H7 (cell line): Measurements from ENCODE around the gene TENM4. TPM values are rescaled to one million over a fixed set of nuclear protein-coding genes. Genes with fewer than 3 reads are reported as not detected.
A peak's percentile ranks its signal among the peaks of the same experiment; 100 is the strongest.
"Not testable (repeated sequence)": the region's sequence is repeated elsewhere in the genome, so short reads cannot be mapped to it uniquely, and the experiment has no call there.

Source experiments
- DNase-seq: peaks from one replicate; pipeline ENCODE4 v3.0.0; 2012
- H3K27me3 ChIP-seq: 2 replicates; pipeline ENCODE4 v1.6.0; 2011; ENCODE audit warnings: mild to moderate bottlenecking, low read length; ENCODE audit not compliant: control insufficient read depth, insufficient read depth
- H3K36me3 ChIP-seq: replicated peaks from 2 replicates; pipeline ENCODE4 v1.5.1; 2011; ENCODE audit warnings: low read length; ENCODE audit not compliant: control insufficient read depth, insufficient read depth
- H3K4me3 ChIP-seq: 2 replicates; pipeline ENCODE4 v1.5.1; 2011; ENCODE audit warnings: low read depth, mild to moderate bottlenecking, control low read depth, low read length, moderate library complexity; ENCODE audit not compliant: insufficient read depth
- total RNA-seq: library from RNA; depleted of rRNA; stranded (reverse); fragments of >200 nt; shearing (Covaris generic); gene quantifications from 2 replicates; pipeline ENCODE4 v1.2.3, GENCODE V29; 2014

TENM4 gene
- total RNA-seq, 1 experiment from 2014 or later, result 29.6 TPM

DNA sequence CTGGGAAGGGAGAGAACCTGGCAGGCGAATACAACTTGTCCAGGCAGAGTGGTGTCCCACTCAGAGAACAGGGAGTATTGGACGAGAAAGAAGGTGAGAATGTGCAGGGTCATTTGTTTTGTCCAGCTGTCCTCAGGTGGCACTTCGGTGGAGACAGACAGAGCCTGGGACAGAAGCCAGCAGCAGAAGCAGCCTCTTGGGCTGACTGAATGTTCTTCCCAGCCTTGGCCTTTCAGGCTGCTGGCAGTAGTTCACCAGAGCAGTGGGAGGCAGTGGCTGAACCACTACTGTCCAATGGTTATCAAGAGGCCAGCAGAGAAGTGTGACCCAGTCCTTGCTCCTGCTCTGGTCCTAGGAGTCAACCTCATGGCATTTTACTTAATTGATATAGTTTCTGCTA is 535.1 kb downstream of the TENM4 start:
- Histone ChIP-seq H3K27me3 (no peaks in the 10 kb centered on the region), H3K36me3 (no peaks in the 10 kb centered on the region), H3K4me3 (no peak overlapping the region)
- DNase-seq, result no peak

DNA sequence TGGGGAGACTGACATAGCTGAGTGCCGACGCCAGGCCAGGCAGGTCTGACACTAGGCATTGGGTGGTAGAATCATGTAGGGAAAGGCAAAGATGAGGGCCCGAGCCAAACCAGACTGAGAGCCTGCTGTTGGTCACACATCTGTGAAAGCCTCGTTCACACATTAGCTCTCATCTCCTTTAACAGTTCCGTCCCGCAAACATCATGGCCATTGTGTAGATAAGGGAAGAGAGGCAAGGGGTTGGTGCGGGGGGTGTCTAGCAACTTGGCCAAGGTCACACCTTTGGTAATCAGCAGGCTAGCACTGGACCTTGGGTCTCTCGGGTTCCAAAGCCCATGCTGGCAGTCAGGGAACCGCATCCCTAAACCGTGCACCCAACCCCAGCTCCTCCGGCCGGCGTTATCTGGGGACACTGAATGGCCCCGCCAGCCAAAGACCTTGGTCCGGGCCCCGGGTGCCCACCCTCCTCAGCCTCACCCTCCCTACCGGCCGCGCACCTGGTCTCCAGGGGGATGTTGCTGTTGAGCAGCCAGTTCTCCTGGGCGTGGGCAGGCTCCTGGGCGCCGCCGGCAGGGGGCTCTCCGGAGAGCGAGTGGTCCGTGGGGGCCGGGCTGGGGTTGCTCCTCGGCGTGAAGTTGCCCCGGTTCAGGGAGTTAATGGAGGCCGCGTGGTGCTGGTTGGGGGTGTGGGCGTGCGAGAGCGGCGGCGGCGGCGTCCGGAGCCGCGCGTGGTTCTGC is 537.9 kb downstream of the TENM4 start:
- no peaks in the 10 kb centered on the region for H3K36me3 ChIP-seq
- H3K4me3 ChIP-seq, result no peak overlapping the region
- no peaks in the 10 kb centered on the region for H3K27me3 ChIP-seq
- peak; percentile 48 for DNase-seq

DNA sequence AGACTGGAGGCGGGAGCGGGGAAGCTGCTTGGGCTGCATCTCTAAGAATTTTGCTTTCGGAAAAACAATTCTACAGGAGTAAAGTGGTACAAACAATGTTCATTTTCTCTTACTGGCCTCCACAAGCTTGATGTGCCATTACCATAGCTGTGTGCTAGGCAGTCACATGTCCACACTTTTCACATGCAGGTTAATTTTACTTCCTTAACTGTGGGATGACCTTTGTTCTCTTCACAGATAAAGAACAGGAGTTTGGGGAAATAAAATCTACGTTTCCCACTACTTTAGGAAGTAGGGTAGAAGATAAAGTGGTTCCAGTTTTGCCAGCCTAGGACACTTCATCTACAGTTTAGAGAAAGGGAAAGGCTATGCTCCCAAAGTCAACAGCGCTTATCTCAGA is 539.0 kb downstream of the TENM4 start:
- DNase-seq, result no peak
- no peaks in the 10 kb centered on the region for H3K36me3 ChIP-seq
- no peak overlapping the region for H3K4me3 ChIP-seq
- no peaks in the 10 kb centered on the region for H3K27me3 ChIP-seq

DNA sequence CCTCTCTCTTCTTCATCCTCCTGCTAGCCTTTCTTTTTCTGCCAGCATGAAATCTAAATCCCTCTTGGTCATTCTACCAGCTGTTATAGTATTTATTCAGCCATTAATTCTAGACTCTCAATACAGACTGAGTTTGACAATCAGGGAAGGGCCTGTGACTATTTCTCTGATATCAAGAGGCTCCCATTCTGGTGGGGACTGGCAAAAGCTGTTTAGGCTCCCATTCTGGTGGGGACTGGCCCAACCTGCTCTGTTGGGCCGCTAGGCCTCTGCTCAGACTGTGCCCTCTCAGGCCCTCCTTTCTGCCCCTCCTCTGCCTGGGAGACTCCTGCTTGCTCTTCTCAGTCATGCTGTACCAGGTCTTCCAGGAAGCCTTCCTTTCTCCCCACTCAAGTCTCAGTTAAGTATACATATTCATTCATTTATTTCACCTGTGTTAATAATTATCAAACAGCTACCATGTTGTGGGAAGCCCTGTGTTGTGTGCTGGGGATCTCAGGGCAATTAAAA is 542.5 kb downstream of the TENM4 start:
- DNase-seq, result no peak
- no peaks in the 10 kb centered on the region for H3K27me3 ChIP-seq
- H3K4me3 ChIP-seq, result no peak overlapping the region
- no peaks in the 10 kb centered on the region for H3K36me3 ChIP-seq

DNA sequence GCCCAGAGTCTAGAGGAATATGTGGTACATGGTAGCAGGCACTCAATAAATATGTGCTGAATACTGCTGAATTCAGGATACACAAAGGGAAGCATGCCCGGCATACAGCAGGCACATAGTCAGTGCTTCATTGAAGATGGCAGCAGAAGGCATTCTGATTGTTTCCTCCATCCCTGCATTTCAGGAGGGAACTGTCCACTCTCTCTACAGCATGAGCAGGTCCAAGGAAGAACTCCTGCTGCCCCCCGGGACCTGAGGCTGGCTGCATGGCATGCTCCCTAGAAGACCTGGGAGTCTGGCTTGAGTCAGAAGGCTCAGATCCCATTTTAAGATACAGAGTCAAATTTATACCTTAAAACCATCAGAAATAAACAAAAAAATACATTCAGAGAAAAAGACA is 546.8 kb downstream of the TENM4 start:
- no peaks in the 10 kb centered on the region for H3K36me3 ChIP-seq
- no peak for DNase-seq
- no peaks in the 10 kb centered on the region for H3K27me3 ChIP-seq
- H3K4me3 ChIP-seq, result no peak overlapping the region

DNA sequence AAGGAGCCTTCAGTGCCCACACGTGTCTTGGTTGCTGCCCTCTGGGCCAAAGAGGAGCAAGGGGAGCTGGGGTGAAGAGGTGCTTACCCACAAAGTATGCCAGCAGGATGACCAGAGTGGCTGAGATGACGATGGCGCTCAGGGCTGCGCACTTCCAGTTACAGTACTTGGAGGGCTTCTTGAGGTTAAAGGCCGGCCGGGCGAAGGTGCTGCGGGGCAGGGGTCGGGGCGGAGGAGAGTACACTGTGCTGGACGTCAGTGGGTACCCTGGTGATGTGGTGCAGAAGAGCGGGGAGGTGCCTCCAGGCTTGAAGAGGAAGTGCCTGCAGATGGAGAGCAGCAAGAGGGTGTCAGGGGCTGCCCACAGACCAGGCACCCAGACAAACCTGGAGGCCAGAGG is 551.1 kb downstream of the TENM4 start:
- H3K4me3 ChIP-seq, result no peak overlapping the region
- no peaks in the 10 kb centered on the region for H3K27me3 ChIP-seq
- H3K36me3 ChIP-seq, result no peaks in the 10 kb centered on the region
- no peak for DNase-seq

DNA sequence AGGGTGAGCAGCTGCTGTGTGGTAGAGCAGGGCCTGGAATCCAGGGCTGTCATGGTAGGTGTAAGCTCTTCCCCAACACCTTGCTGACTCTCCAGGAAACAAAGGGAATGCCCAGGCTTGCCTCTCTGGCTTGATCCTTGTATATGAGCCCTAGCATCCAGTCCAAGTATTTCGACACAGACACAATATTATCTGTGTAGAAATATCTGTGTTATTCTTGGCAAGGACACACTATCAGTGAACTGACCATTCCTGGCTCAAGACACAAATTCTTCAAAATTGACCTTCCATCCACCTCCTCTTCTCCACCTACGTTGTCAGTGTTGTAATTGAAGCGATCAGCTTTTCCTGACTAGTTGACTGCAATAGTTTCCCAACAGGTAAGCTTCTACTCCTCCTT is 554.2 kb downstream of the TENM4 start:
- Histone ChIP-seq H3K27me3 (no peaks in the 10 kb centered on the region), H3K36me3 (no peaks in the 10 kb centered on the region), H3K4me3 (no peak overlapping the region)
- DNase-seq, result no peak

DNA sequence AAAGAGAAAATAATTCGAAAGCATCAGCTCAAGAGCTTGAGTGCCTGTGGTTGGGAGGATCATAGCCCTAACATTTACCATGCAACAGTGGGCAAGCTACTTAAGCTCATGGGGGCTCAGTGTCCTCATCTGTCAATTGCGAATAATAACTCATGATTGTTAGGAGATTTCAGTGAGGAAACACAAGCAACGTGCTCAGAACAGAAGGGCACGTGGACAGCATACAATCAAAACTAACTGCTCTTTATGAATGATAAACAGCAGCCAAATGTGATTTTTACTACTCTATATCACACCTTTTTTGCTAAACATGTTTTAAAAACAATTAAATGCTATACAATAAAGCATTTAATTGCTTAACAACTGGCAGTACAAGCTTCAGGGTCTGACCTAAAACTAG is 556.1 kb downstream of the TENM4 start:
- no peak overlapping the region for H3K4me3 ChIP-seq
- no peaks in the 10 kb centered on the region for H3K27me3 ChIP-seq
- no peaks in the 10 kb centered on the region for H3K36me3 ChIP-seq
- no peak for DNase-seq

DNA sequence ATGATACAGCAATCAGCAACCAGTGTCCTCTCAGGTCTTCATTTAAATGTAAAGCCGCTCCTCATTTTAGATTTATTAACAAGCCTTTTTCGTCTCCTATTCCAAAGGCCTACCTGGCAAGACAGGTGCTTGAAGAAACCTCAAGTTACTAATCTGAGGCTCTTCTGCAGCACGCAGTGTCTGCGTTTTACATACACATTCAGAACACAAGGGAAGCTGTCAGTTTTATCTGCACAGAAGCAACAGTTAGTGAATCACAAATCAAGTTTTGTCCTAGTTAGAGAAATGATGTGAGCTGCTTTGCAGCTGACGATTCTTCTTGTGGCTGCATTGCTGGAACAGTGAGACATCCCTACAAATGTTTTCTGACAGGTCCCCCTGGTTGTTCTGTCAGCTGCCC is 557.3 kb downstream of the TENM4 start:
- H3K4me3 ChIP-seq, result no peak overlapping the region
- no peaks in the 10 kb centered on the region for H3K36me3 ChIP-seq
- no peaks in the 10 kb centered on the region for H3K27me3 ChIP-seq
- DNase-seq, result no peak

DNA sequence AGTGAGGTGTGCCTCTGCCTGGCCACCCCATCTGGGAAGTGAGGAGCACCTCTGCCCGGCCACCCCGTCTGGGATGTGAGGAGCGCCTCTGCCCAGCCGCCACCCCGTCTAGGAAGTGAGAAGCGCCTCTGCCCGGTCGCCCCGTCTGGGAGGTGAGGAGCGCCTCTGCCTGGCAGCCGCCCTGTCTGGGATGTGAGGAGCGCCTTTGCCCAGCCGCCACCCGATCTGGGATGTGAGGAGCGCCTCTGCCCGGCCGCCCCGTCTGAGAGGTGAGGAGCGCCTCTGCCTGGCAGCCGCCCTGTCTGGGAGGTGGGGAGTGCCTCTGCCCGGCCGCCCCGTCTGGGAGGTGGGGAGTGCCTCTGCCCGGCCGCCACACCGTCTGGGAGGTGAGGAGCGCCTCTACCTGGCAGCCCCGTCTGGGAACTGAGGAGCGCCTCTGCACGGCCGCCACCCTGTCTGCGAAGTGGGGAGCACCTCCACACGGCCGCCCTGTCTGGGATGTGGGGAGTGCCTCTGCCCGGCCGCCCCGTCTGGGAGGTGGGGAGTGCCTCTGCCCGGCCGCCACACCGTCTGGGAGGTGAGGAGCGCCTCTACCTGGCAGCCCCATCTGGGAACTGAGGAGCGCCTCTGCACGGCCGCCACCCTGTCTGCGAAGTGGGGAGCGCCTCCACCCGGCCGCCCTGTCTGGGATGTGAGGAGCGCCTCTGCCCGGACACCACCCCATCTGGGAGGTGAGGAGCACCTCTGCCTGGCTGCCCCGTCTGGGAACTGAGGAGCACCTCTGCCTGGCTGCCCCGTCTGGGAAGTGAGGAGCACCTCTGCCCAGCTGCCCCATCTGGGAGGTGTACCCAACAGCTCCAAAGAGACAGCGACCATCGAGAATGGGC is 561.5 kb downstream of the TENM4 start:
- H3K4me3 ChIP-seq, H3K27me3 ChIP-seq, DNase-seq, H3K36me3 ChIP-seq: not testable (repeated sequence)

DNA sequence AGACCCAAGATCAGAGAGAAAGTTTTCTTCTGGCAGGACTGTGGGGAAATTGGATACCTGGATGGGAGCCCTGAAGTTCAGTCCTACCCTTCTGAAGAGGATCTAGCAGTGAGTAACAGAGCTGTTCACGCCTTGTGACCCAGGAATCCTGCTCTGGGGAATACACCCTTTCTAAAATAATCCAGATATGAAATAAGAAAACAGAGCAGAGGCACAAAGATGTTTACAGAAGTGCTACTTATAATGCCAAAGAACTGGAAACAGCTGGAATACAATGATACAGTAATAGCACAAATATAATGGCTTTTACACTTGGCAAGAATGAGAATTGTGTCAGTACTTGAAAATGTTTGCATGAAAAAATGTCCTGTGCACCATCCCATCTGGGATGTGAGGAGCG is 562.2 kb downstream of the TENM4 start:
- H3K36me3 ChIP-seq, result no peaks in the 10 kb centered on the region
- H3K27me3 ChIP-seq, result no peaks in the 10 kb centered on the region
- DNase-seq, result no peak
- no peak overlapping the region for H3K4me3 ChIP-seq

DNA sequence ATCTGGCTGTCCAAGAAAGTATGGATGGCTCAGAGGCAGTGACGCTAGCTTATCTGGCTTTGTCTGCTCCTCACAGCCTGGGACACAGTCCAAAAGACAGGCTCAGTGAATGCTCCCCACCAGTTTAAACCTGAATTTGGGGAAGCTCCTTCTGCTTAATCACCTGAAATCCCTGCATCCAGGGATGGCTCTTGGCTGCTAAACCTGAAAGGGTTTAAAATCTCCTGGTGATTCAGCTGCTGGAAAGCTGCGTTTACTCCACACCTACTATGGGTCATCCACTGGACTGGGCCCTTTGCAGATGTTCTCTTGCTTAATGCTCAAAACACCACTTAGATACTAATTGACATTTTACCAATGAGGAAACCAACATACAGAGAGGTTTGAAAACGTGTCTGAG is 564.2 kb downstream of the TENM4 start:
- no peak overlapping the region for H3K4me3 ChIP-seq
- H3K27me3 ChIP-seq, result no peaks in the 10 kb centered on the region
- DNase-seq, result no peak
- no peaks in the 10 kb centered on the region for H3K36me3 ChIP-seq

DNA sequence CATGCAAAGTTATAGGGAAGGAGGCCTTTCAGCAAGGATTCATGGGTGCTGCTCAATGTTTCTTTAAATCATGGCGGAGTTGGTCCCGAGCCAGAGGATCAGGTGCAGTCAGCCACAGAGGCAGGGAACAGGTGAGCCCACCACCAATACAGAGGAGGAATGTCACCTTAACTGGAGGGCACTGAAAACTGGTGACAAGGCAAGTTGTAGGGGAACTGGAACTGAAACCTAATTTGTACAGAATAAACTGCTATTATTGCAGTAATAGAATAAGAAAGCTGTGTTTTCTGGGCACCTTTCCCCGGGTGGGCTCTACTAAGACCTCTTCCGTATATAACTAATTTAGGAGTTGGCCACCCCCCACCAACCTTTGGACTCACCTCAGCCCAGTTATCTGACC is 570.2 kb downstream of the TENM4 start:
- H3K4me3 ChIP-seq, result no peak overlapping the region
- no peak for DNase-seq
- no peaks in the 10 kb centered on the region for H3K27me3 ChIP-seq
- H3K36me3 ChIP-seq, result no peaks in the 10 kb centered on the region

DNA sequence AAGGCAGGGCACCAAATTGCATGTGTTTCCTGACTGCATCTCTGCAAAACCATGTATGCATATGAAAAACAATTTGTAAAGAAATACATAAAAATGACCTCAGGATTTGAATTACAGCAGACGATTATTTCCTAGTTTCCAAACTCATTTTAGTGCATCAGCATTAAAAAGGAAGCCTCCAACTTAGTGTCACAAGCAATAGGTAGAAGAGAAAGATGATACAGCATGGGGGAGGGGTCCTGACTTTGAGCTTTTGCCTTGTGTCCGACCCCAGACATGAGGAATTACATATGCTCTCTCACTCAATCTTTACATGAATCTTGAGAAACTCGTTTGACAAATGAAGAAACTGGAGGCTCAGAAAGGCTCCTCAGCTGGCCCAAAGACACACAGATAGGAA is 571.5 kb downstream of the TENM4 start:
- Histone ChIP-seq H3K36me3 (no peaks in the 10 kb centered on the region), H3K4me3 (no peak overlapping the region), H3K27me3 (no peaks in the 10 kb centered on the region)
- DNase-seq, result no peak

DNA sequence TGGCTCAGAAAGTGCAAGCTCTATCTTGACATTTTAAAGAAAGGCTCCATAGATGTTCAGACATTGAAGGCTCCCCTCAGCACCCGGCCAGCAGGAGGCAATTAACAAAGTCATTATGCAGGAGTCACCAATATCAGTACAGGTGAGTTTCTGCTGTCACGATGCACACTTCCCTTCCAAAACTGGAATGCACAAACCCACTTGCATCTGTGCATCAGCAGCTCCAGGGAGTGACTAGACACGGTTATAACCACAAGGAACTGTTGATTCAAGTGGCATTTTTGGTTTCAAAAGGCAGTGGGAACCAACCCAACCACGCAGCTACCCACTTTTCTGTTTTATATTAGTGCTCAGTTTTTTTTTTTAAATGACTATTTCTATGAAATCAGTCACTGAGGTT is 572.3 kb downstream of the TENM4 start:
- no peak for DNase-seq
- Histone ChIP-seq H3K36me3 (no peaks in the 10 kb centered on the region), H3K27me3 (no peaks in the 10 kb centered on the region), H3K4me3 (no peak overlapping the region)
